Measurements from ENCODE around the gene NCOA3. TPM values are rescaled to one million over a fixed set of nuclear protein-coding genes. Genes with fewer than 3 reads are reported as not detected.

The NCOA3 gene
- total RNA-seq, 1 experiment from 2014 or later = 31.1 TPM

GRCh38 chr20:47468290-47469050 lies 33.2 kb upstream of the NCOA3 start:
- Histone ChIP-seq H2AFZ (ENCODE audit: low read length) (no peak overlapping the region), H3K36me3 (ENCODE audit: low read depth, low read length) (no peaks in the 10 kb centered on the region), H3K9ac (ENCODE audit: low read length) (no peak overlapping the region), H3K9me2 (replicated peaks; ENCODE audit: low read length) (no peaks in the 10 kb centered on the region), H4K20me1 (ENCODE audit: low read length) (no peaks in the 10 kb centered on the region), H3K79me2 (ENCODE audit: low read length) (no peaks in the 10 kb centered on the region), H3K4me1 (ENCODE audit: insufficient read depth, low read length) (peaks cover 21% of the 10 kb centered on the region), H3F3A (ENCODE audit: low read length, unreplicated experiment) (no peaks in the 10 kb centered on the region), H3K4me3 (ENCODE audit: low read length) (no peak overlapping the region), H3K4me2 (ENCODE audit: low read length) (no peak overlapping the region), H3K27ac (ENCODE audit: low read length) (no peak overlapping the region), H3K9me3 (ENCODE audit: low read length) (no peaks in the 10 kb centered on the region), H3K27me3 (ENCODE audit: low read length) (no peaks in the 10 kb centered on the region)
- ChIA-PET CTCF (no interaction called here), POLR2A (ENCODE audit: unreplicated experiment) (no interaction called here)
- DNase-seq = no peak
- BruUV-seq (replicated peaks) = no TSS peak
- ATAC-seq = no peak
- intact Hi-C loops (cut with micrococcal nuclease) = no loop called here
- no peak for TF ChIP-seq EZH2 (IDR thresholded peaks at IDR 0.05; ENCODE audit: low read length, unreplicated experiment)
- TF ChIP-seq EZH2phosphoT487 (IDR thresholded peaks at IDR 0.05; ENCODE audit: borderline replicate concordance, low read length) = no peak
- TF ChIP-seq CTCF (conservative IDR thresholded peaks at IDR 0.05; ENCODE audit: low read depth, low read length) = no peak

GRCh38 chr20:47475419-47476044 lies 26.2 kb upstream of the NCOA3 start:
- no peak overlapping the region for H3K4me3 ChIP-seq (ENCODE audit: low read length)
- H3K27ac ChIP-seq (ENCODE audit: low read length) = no peak overlapping the region
- H4K20me1 ChIP-seq (ENCODE audit: low read length) = no peaks in the 10 kb centered on the region
- H2AFZ ChIP-seq (ENCODE audit: low read length) = no peak overlapping the region
- ChIA-PET CTCF (no interaction called here), POLR2A (ENCODE audit: unreplicated experiment) (no interaction called here)
- no peaks in the 10 kb centered on the region for H3K9me3 ChIP-seq (ENCODE audit: low read length)
- H3K9ac ChIP-seq (ENCODE audit: low read length) = no peak overlapping the region
- intact Hi-C loops (cut with micrococcal nuclease) = no loop called here
- H3K27me3 ChIP-seq (ENCODE audit: low read length) = no peaks in the 10 kb centered on the region
- TF ChIP-seq EZH2 (IDR thresholded peaks at IDR 0.05; ENCODE audit: low read length, unreplicated experiment) (no peak), EZH2phosphoT487 (IDR thresholded peaks at IDR 0.05; ENCODE audit: borderline replicate concordance, low read length) (no peak), CTCF (conservative IDR thresholded peaks at IDR 0.05; ENCODE audit: low read depth, low read length) (no peak)
- H3K36me3 ChIP-seq (ENCODE audit: low read depth, low read length) = no peaks in the 10 kb centered on the region
- H3K9me2 ChIP-seq (replicated peaks; ENCODE audit: low read length) = no peaks in the 10 kb centered on the region
- H3K4me2 ChIP-seq (ENCODE audit: low read length) = no peak overlapping the region
- ATAC-seq (no peak), DNase-seq (no peak)
- no peaks in the 10 kb centered on the region for H3K79me2 ChIP-seq (ENCODE audit: low read length)
- no peaks in the 10 kb centered on the region for H3F3A ChIP-seq (ENCODE audit: low read length, unreplicated experiment)
- no TSS peak for BruUV-seq (replicated peaks)
- no peaks in the 10 kb centered on the region for H3K4me1 ChIP-seq (ENCODE audit: insufficient read depth, low read length)

- intact Hi-C loops (cut with micrococcal nuclease) = no loop called here
- DNase-seq (no peak), ATAC-seq (no peak)
- H3K9me2 ChIP-seq (replicated peaks; ENCODE audit: low read length) = no peaks in the 10 kb centered on the region
- H3F3A ChIP-seq (ENCODE audit: low read length, unreplicated experiment) = no peaks in the 10 kb centered on the region
- H2AFZ ChIP-seq (ENCODE audit: low read length) = no peak overlapping the region
- H3K9ac ChIP-seq (ENCODE audit: low read length) = no peak overlapping the region
- BruUV-seq (replicated peaks) = no TSS peak
- no peaks in the 10 kb centered on the region for H3K27me3 ChIP-seq (ENCODE audit: low read length)
- H3K27ac ChIP-seq (ENCODE audit: low read length) = no peak overlapping the region
- no peaks in the 10 kb centered on the region for H3K9me3 ChIP-seq (ENCODE audit: low read length)
- no peaks in the 10 kb centered on the region for H3K4me1 ChIP-seq (ENCODE audit: insufficient read depth, low read length)
- H4K20me1 ChIP-seq (ENCODE audit: low read length) = no peaks in the 10 kb centered on the region
- H3K4me3 ChIP-seq (ENCODE audit: low read length) = no peak overlapping the region
- H3K4me2 ChIP-seq (ENCODE audit: low read length) = no peak overlapping the region
- POLR2A ChIA-PET (ENCODE audit: unreplicated experiment) = no interaction called here
- no peaks in the 10 kb centered on the region for H3K36me3 ChIP-seq (ENCODE audit: low read depth, low read length)
- H3K79me2 ChIP-seq (ENCODE audit: low read length) = no peaks in the 10 kb centered on the region
- CTCF ChIA-PET = no interaction called here
- TF ChIP-seq EZH2phosphoT487 (IDR thresholded peaks at IDR 0.05; ENCODE audit: borderline replicate concordance, low read length) (no peak), EZH2 (IDR thresholded peaks at IDR 0.05; ENCODE audit: low read length, unreplicated experiment) (no peak), CTCF (conservative IDR thresholded peaks at IDR 0.05; ENCODE audit: low read depth, low read length) (no peak)
These were observed 25.2 kb upstream of the NCOA3 start for GRCh38 chr20:47476452-47476851.
